Activated CD4-positive, alpha-beta memory T cell treated with anti-CD3 and anti-CD28 coated beads for 36 hours (primary cell): ENCODE results near the gene SCMH1. TPM values are rescaled to one million over a fixed set of nuclear protein-coding genes. Genes with fewer than 3 reads are reported as not detected.
"Not testable (repeated sequence)": the region's sequence is repeated elsewhere in the genome, so short reads cannot be mapped to it uniquely, and the experiment has no call there.

ENCODE experiments used
- CTCF ChIA-PET: fragments of 350-600 bp; sonication (Branson Sonifier 250); formaldehyde crosslinking; loops from one replicate; lab custom pipeline; 2021; ENCODE audit warnings: antibody characterized with exemption, inconsistent platforms; lab: Charles Lee
- POLR2A ChIA-PET: fragments of 350-600 bp; sonication (Branson Sonifier 250); formaldehyde crosslinking; loops from one replicate; lab custom pipeline; 2021; ENCODE audit warnings: antibody characterized with exemption; lab: Charles Lee
- DNase-seq: peaks from one replicate; pipeline ENCODE4 v3.0.0-alpha.2; 2020
- H3K27ac Mint-ChIP-seq: one replicate; pipeline ENCODE4 v1.8.0; 2021; ENCODE audit warnings: mixed read lengths
- H3K27me3 Mint-ChIP-seq: one replicate; pipeline ENCODE4 v1.8.0; 2021; ENCODE audit warnings: mixed read lengths
- H3K36me3 Mint-ChIP-seq: one replicate; pipeline ENCODE4 v1.8.0; 2021; ENCODE audit warnings: mixed read lengths
- H3K4me1 Mint-ChIP-seq: one replicate; pipeline ENCODE4 v1.8.0; 2021; ENCODE audit warnings: low read depth, mixed read lengths
- H3K4me3 Mint-ChIP-seq: one replicate; pipeline ENCODE4 v1.8.0; 2021; ENCODE audit warnings: mild to moderate bottlenecking, mixed read lengths
- H3K9me3 Mint-ChIP-seq: one replicate; pipeline ENCODE4 v1.8.0; 2021; ENCODE audit warnings: mixed read lengths
- intact Hi-C: fragments of 100-400 bp; cut with micrococcal nuclease; formaldehyde crosslinking; loops from one replicate; pipeline ENCODE4 v1.15.1; 2023
- total RNA-seq, 2 experiments: library from RNA; stranded (reverse); gene quantifications; one replicate each; pipeline ENCODE4 v1.2.3, GENCODE V29; 2021

SCMH1 gene
- total RNA-seq, 2 experiments from 2014 or later: 17.7 to 20.7 TPM

DNA sequence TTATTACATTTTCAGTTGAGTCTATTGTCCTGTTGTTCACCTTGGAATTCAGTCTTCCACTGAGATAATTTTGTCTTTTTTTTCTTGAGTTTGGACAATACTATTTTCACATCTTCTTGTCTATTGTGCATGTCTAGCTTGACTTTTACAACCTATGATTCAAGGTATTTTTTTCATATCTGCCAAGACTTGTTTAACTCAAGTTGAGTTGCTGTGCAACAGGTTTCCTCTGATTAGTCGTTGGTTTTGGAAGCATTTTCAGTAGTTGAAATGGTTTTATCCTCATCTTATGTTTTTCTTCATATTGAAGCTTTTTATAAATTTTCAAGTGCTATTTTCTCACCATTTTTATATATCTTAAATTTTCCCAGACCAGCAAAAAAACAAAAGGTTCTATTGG lies 103.6 kb downstream of the SCMH1 start:
- intact Hi-C loops: no loop called here
- no peaks in the 10 kb centered on the region for H3K27me3 Mint-ChIP-seq
- H3K36me3 Mint-ChIP-seq: peaks cover 66% of the 10 kb centered on the region
- no peak overlapping the region for H3K4me3 Mint-ChIP-seq
- DNase-seq: no peak
- CTCF ChIA-PET: interaction anchor here (1.6 kb wide), 1 partner anchor 15 kb away, joined by 4 read pairs; no protein-coding TSS in a partner anchor
- peaks cover 7% of the 10 kb centered on the region for H3K9me3 Mint-ChIP-seq
- H3K27ac Mint-ChIP-seq: no peak overlapping the region
- POLR2A ChIA-PET: no interaction called here
- peaks cover 2% of the 10 kb centered on the region for H3K4me1 Mint-ChIP-seq

GRCh38 chr1:41135196-41135947 lies 106.7 kb downstream of the SCMH1 start:
- intact Hi-C loops: no loop called here
- no peaks in the 10 kb centered on the region for H3K27me3 Mint-ChIP-seq
- no peak overlapping the region for H3K27ac Mint-ChIP-seq
- ChIA-PET CTCF (no interaction called here), POLR2A (no interaction called here)
- peaks cover 61% of the 10 kb centered on the region for H3K36me3 Mint-ChIP-seq
- no peak for DNase-seq
- peaks cover 10% of the 10 kb centered on the region for H3K9me3 Mint-ChIP-seq
- peaks cover 2% of the 10 kb centered on the region for H3K4me1 Mint-ChIP-seq
- no peak overlapping the region for H3K4me3 Mint-ChIP-seq

DNA sequence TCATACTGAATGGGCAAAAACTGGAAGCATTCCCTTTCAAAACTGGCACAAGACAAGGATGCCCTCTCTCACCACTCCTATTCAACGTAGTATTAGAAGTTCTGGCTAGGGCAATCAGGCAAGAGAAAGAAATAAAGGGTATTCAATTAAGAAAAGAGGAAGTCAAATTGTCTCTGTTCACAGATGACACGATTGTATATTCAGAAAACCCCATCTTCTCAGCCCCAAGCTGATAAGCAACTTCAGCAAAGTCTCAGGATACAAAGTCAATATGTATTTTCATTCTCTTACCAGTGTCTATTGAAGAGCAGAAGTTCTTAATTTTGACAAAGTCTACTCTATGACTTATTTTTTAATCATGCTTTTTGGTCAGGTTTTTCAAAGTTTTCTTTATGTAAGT lies 107.8 kb downstream of the SCMH1 start:
- H3K9me3 Mint-ChIP-seq, POLR2A ChIA-PET, DNase-seq, H3K4me1 Mint-ChIP-seq, H3K4me3 Mint-ChIP-seq, H3K27ac Mint-ChIP-seq, H3K27me3 Mint-ChIP-seq, CTCF ChIA-PET, intact Hi-C loops: not testable (repeated sequence)
- peaks cover 56% of the 10 kb centered on the region for H3K36me3 Mint-ChIP-seq

GRCh38 chr1:41122851-41123518 lies 119.1 kb downstream of the SCMH1 start:
- DNase-seq: peak; percentile 9
- H3K27ac Mint-ChIP-seq: no peak overlapping the region

GRCh38 chr1:41122148-41122547 lies 120.0 kb downstream of the SCMH1 start:
- H3K4me3 Mint-ChIP-seq: no peak overlapping the region
- H3K36me3 Mint-ChIP-seq: peaks cover 11% of the 10 kb centered on the region
- DNase-seq: no peak
- CTCF ChIA-PET: interaction anchor here (1.8 kb wide), 1 partner anchor 15 kb away, joined by 4 read pairs; no protein-coding TSS in a partner anchor
- intact Hi-C loops: no loop called here
- POLR2A ChIA-PET: no interaction called here
- H3K9me3 Mint-ChIP-seq: no peaks in the 10 kb centered on the region
- no peak overlapping the region for H3K27ac Mint-ChIP-seq
- H3K27me3 Mint-ChIP-seq: no peaks in the 10 kb centered on the region
- no peaks in the 10 kb centered on the region for H3K4me1 Mint-ChIP-seq

More at GRCh38 chr1:41122851-41123518, 119.1 kb downstream of the SCMH1 start:
- ChIA-PET CTCF (interaction anchor here (1.2 to 1.8 kb wide), 2 partner anchors 15 to 52 kb away, joined by 3 to 4 read pairs; no protein-coding TSS in a partner anchor), POLR2A (no interaction called here)
- intact Hi-C loops: no loop called here
- Mint-ChIP-seq H3K27me3 (no peaks in the 10 kb centered on the region), H3K4me3 (no peak overlapping the region), H3K4me1 (no peaks in the 10 kb centered on the region), H3K9me3 (no peaks in the 10 kb centered on the region), H3K36me3 (peaks cover 6% of the 10 kb centered on the region)

DNA sequence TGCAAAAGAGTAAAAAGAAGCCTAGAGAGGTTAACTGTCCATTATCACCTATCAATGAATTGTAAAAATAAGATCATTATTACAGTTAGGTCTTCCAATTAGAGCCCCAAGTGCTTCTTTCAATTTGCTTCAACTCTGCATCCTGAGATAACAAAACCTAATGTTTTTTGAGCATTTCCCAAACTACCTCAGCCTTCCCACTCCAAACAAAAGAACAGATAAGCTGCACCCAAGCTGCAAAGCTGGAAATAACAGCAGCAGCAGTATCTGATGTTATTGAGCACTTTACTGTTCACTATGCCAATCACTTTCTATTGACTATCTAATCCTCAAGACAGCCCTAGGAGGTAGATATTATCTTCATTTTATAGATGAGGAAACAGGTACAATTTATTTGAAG lies 123.5 kb downstream of the SCMH1 start:
- Mint-ChIP-seq H3K9me3 (no peaks in the 10 kb centered on the region), H3K4me1 (no peaks in the 10 kb centered on the region), H3K27ac (no peak overlapping the region), H3K27me3 (no peaks in the 10 kb centered on the region), H3K4me3 (no peak overlapping the region), H3K36me3 (peaks cover 21% of the 10 kb centered on the region)
- intact Hi-C loops: no loop called here
- DNase-seq: no peak
- POLR2A ChIA-PET: no interaction called here
- CTCF ChIA-PET: no interaction called here

GRCh38 chr1:41117241-41117640 lies 124.9 kb downstream of the SCMH1 start:
- H3K9me3 Mint-ChIP-seq, DNase-seq, intact Hi-C loops, H3K4me3 Mint-ChIP-seq, H3K4me1 Mint-ChIP-seq, POLR2A ChIA-PET, CTCF ChIA-PET, H3K27me3 Mint-ChIP-seq, H3K27ac Mint-ChIP-seq: not testable (repeated sequence)
- H3K36me3 Mint-ChIP-seq: peaks cover 26% of the 10 kb centered on the region

GRCh38 chr1:41110736-41111135 lies 131.4 kb downstream of the SCMH1 start:
- DNase-seq: no peak
- Mint-ChIP-seq H3K36me3 (peaks cover 25% of the 10 kb centered on the region), H3K4me3 (no peak overlapping the region), H3K9me3 (no peaks in the 10 kb centered on the region), H3K27ac (no peak overlapping the region), H3K27me3 (no peaks in the 10 kb centered on the region), H3K4me1 (peaks cover 2% of the 10 kb centered on the region)
- intact Hi-C loops: no loop called here
- ChIA-PET POLR2A (no interaction called here), CTCF (no interaction called here)

DNA sequence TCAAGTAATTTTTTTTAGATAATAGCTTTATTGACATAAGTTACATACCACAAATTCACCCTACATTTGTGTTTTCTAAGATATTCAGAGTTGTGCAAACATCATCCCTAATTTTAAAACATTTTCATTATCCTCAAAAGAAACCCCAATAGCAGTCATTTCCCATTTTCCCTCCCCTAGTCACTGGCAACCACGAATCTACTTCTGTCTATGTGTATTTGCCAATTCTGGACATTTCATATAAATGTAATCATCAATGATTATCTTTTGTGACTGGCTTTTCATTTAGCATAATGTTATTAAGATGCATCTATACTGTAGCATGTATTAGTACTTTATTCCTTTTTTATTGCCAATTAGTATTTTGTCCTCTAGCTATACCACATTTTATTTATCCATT lies 131.8 kb downstream of the SCMH1 start:
- H3K27me3 Mint-ChIP-seq: no peaks in the 10 kb centered on the region
- DNase-seq: no peak
- intact Hi-C loops: no loop called here
- no peaks in the 10 kb centered on the region for H3K9me3 Mint-ChIP-seq
- CTCF ChIA-PET: no interaction called here
- peaks cover 2% of the 10 kb centered on the region for H3K4me1 Mint-ChIP-seq
- peaks cover 23% of the 10 kb centered on the region for H3K36me3 Mint-ChIP-seq
- POLR2A ChIA-PET: no interaction called here
- H3K27ac Mint-ChIP-seq: no peak overlapping the region
- H3K4me3 Mint-ChIP-seq: no peak overlapping the region

- Mint-ChIP-seq H3K36me3 (peaks cover 23% of the 10 kb centered on the region), H3K27ac (no peak overlapping the region), H3K9me3 (no peaks in the 10 kb centered on the region), H3K27me3 (no peaks in the 10 kb centered on the region), H3K4me1 (peaks cover 2% of the 10 kb centered on the region), H3K4me3 (no peak overlapping the region)
- no peak for DNase-seq
- POLR2A ChIA-PET: no interaction called here
- CTCF ChIA-PET: no interaction called here
- intact Hi-C loops: no loop called here
Observed at GRCh38 chr1:41109310-41110197, 132.6 kb downstream of the SCMH1 start.

- Mint-ChIP-seq H3K4me3 (no peak overlapping the region), H3K4me1 (peaks cover 2% of the 10 kb centered on the region), H3K36me3 (peaks cover 23% of the 10 kb centered on the region), H3K27ac (no peak overlapping the region), H3K9me3 (no peaks in the 10 kb centered on the region), H3K27me3 (no peaks in the 10 kb centered on the region)
- CTCF ChIA-PET: no interaction called here
- POLR2A ChIA-PET: interaction anchor here (0.5 kb wide), 1 partner anchor 1364 kb away, joined by 7 read pairs; no protein-coding TSS in a partner anchor
- intact Hi-C loops: no loop called here
- no peak for DNase-seq
Observed at GRCh38 chr1:41108696-41109275, 133.3 kb downstream of the SCMH1 start.
